GM12801 (cell line): ENCODE data around the gene IFNG.

Experiments
- CTCF ChIP-seq: IDR thresholded peaks from one replicate; pipeline ENCODE4 v1.5.1; 2011; ENCODE audit warnings: control low read depth; ENCODE audit not compliant: insufficient read length; ENCODE audit errors: extremely low read depth

The IFNG gene

GRCh38 chr12:68176257-68176656 is 16.7 kb upstream of the IFNG start:
- no peak for TF ChIP-seq CTCF

- TF ChIP-seq CTCF, result no peak
These were observed 16.1 kb upstream of the IFNG start for GRCh38 chr12:68175557-68176061.

GRCh38 chr12:68173792-68174191 is 14.3 kb upstream of the IFNG start:
- no peak for TF ChIP-seq CTCF

GRCh38 chr12:68170726-68171125 is 11.2 kb upstream of the IFNG start:
- TF ChIP-seq CTCF, result no peak

GRCh38 chr12:68169213-68169889 is 9.8 kb upstream of the IFNG start:
- no peak for TF ChIP-seq CTCF

GRCh38 chr12:68166317-68166831 is 6.8 kb upstream of the IFNG start:
- TF ChIP-seq CTCF, result no peak

GRCh38 chr12:68163560-68164081 is 4.1 kb upstream of the IFNG start:
- no peak for TF ChIP-seq CTCF
